NCI-H345 (cell line): ENCODE data around the gene DRAXIN.

Experiments
- DNase-seq: peaks from one replicate; lab custom pipeline; 2025; lab: John Stamatoyannopoulos, UW

The DRAXIN gene

DNA sequence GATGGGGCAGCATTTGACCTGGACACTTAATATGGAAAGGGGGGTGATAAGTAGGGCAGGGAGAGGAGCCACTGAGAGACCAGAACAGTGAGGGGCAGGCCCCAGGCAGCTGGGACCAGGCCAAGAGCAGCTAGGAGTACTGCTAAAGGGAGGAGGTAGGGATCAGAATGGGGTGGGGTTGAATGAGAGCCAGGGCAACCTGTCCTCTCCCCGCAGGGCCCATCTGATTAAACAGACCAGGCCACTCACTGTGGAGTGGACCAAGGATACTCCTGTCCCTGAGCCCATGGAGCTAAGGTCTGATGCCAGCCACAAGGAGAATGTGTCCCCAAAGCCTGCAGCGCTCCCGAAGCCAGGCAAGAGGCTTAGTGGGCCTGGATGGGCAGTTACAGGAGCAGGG is 72.6 kb downstream of the DRAXIN start:
- no peak for DNase-seq

DNA sequence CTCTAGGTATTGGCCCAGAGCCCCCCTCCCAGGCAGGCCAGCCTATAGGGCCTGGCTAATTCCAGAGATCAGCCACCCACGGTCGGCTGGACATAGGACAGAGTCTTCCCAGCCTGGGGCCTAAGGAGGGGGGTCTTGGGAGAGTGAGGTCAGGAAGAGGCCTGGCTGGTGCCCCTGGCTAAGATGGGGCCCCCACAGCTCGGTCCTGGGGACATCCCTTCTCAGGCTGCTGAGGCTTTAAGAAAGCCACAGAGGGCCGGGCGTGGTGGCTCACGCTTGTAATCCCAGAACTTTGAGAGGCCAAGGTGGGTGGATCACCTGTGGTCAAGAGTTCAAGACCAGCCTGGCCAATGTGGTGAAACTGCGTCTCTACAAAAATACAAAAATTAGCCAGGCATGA is 73.0 kb downstream of the DRAXIN start:
- no peak for DNase-seq

DNA sequence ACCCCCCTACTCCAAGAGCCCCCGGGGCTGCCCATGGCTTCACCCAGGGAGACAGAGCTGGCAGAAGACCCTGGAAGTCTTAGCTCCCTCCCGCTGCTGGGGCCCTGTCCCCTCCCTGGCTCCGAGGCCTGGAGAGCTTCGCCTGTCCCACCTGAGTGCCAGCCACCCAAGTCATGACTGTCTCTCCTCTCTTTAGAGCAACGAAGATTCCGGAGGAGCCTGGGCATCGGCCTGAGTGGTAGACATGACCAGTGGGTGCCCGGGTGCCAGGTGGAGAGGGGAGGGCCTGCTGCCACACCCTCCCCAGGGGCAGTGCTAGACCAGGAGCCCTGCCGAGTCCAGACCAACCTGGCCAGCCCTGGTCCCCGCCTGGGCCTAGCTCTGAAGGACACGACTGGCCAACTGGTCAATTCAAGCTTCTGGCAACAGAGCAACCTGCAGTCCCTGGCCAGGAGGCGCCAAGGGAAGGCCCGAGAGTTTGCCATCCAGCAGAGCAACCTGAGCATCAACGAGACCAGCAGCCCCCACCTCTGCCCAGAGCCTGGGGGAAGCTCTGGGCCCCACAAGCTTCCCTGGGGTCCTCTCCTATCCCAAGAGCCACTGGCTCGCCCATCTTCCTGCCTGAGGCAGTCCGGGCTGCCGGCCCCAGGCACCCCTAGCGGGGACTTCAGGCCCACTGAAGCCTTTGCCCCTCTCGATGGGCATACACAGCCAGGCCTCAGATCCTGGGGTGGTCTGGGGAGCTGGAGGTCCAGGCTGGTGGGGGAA is 74.3 kb downstream of the DRAXIN start:
- no peak for DNase-seq

DNA sequence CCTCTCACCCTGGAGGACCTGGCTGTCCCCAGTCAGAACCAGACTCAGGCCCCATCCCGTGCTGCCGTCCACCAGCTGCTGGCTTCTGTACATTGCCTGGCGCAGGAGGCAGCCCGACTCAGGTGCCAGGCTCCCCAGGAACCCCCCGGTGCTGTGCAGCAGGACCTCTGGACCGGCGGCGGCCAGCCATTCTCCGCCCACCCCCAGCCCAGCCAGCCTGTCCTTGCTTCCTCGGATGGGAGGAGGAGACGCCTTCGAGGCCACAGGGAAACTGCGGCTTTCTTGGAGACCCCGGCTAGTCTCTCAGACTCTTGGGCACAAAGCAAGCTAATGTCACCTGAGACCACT is 74.9 kb downstream of the DRAXIN start:
- DNase-seq = no peak

DNA sequence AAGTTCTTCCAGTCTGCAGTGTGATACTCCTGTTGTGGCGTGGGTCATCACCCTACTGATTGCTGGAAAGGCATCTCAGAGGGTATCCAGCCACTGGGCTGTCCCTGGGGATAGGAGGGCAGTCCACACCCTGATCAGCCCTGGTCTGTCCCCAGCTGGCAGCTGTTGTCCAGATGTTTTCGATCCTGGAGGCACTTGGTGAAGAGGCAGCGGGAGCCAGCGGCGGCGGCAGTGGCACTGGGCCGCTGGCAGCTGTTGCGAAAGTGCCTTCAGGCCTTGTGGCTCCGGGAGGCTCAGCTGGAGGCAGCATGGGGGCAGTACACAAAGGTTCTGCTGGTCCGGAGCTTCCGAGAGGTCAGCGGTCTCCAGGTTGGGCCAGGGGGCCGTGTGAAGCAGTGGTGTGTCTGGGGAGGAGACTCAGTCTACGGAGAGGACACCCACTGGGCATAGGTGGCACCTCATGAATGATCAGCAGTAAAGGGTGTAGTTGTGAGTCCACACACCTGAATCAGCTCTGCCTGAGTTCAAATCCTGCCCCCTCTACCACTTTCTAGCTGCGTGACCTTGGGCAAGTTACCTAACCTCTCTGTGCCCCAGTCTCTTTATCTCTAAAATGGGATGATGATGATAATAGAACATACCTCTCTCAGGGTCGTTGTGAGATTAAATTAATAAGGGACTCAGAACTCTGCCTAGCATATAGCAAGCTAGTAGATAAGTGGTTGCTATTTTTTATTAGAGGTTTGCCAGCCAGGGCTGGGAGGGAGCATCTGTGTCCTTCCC is 76.6 kb downstream of the DRAXIN start:
- no peak for DNase-seq

DNA sequence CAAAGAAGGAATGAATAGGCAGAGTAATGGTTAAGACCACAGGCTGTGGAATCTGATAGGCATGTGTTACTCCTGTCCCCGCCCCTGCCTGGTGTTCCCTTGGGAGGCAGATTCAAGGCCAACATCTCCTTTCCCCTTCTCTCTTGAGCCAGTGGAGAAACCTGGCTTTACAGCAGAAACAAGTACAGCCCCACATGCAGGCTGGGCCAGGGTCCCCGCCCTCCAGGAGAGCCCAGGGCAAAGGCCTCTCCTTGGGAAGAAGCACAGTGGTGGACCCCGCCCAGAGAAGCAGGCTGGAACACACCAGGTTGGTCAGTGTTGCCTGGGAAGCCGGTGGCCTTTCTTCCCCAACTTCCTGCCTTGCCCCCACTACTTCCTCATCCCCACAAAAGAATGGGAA is 77.3 kb downstream of the DRAXIN start:
- DNase-seq = no peak

DNA sequence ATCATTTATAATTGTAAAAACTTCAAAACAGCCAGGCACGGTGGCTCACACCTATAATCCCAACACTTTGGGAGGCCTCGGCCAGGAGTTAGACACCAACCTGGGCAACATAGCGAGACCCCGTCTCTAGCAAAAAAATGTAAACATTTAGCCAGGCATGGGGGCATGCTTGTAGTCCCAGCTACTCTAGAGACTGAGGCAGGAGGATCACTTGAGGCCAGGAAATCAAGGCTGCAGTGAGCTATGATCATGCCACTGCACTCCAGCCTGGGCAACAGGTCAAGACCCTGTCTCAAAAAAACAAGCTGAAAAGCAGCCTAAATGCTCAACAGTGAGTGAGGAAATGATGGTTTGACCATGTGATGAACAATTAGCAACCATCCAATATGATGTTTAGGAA is 77.8 kb downstream of the DRAXIN start:
- DNase-seq = no peak

DNA sequence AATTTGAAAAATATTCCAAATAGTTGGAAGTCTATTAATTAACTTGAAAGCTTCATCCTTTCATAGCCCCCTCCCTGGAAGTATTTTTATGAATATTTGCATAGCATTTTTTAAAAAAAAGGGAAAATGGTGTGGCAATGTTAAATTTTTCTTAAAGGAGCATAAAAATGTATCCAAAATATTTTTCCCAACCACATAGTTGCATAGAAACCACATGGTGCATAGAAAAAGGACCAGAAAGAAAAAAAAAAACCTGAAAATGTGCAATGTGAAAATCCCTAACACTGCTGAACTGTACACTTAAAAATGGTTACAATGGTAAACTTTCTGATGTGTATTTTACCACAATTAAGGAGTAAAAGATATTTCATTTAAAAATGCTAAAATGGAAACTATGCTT is 78.5 kb downstream of the DRAXIN start:
- no peak for DNase-seq

DNA sequence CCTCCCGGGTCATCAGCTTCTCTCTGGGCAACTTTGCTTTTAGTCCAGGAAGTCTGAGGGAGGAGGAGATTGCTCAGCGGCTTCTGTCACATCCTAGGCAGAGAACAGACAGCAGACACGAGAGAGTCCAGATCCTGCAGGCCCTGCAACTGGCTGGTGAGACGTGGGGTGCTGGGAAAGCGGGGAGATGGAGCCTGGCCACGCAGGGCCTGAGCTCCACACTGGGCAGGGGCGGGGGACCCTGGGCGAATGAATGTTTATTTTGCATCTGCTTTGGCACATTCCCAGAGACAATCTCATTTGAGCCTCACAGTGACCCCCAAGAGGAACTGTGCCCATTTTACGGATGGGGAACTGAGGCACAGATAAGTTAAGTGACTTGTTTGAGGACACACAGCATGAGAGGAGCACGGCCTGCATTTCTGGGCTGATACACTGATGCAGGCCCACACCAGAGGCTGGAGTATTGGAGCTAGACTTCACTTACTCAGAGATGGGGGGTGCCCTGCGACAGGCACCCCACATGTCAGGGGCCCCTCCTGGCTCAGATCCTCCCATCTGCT is 80.1 kb downstream of the DRAXIN start:
- no peak for DNase-seq

DNA sequence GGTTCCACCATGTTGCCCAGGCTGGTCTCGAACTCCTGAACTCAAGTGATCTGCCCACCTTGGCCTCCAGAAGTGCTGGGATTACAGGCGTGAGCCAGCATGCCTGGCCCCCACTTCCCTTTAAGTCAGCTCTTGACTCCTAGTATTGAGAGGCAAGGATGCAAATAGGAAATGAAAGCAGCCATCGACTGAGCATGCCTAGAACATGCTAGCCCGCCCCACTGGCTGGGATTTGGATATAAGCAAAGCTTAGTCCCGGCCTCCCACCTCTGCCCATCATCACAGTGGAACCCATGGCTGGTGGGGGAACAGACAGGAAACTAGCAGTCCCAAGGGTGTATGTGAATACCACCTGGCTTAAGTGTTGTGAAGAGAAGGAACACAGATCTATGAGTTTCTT is 80.9 kb downstream of the DRAXIN start:
- no peak for DNase-seq

DNA sequence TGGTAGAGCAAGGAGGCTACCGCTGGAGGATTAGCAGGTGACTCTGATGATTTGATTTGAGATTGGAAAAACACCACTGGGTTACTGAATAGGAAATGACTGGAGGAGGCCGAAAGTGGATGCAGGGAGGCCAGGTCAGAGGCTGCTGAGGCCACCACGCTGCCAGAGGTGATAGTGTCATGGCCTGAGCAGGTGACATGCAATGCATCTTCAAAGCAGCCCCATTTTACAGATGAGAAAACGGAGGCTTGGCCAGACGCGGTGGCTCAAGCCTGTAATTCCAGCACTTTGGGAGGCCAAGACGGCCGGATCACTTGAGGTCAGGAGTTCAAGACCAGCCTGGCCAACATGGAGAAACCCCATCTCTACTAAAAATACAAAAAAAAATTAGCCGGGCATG is 83.2 kb downstream of the DRAXIN start:
- DNase-seq = no peak
